Aorta (tissue), 5 donors: ENCODE data around the gene PGBD4. TPM values are rescaled to one million over a fixed set of nuclear protein-coding genes. Genes with fewer than 3 reads are reported as not detected.
"Not testable (repeated sequence)": the region's sequence is repeated elsewhere in the genome, so short reads cannot be mapped to it uniquely, and the experiment has no call there.

ENCODE experiments used
- ATAC-seq: fragments of 200-7000 bp; cut with Tn5 transposase; one replicate; pipeline ENCODE4 v1.9.1; 2022; ENCODE audit warnings: moderate library complexity; ENCODE audit not compliant: low FRiP score
- DNase-seq, 2 donors: peaks; one replicate each; pipeline ENCODE4 v3.0.0-alpha.2; 2020
- H3K27ac ChIP-seq, 2 donors: one replicate each; pipeline ENCODE4 v1.5.1; 2013; ENCODE audit warnings: low read length in 2 of 2, mild to moderate bottlenecking in 2 of 2, moderate library complexity in 2 of 2, control low read depth in 1 of 2, inconsistent platforms in 1 of 2, low read depth in 1 of 2
- H3K27me3 ChIP-seq, 2 donors: one replicate each; pipeline ENCODE4 v1.6.1; 2013; ENCODE audit warnings: control low read depth in 1 of 2, low read length in 1 of 2, mild to moderate bottlenecking in 1 of 2, moderate library complexity in 1 of 2; ENCODE audit not compliant: insufficient read depth in 2 of 2, control insufficient read depth in 1 of 2
- H3K36me3 ChIP-seq, 2 donors: one replicate each; pipeline ENCODE4 v1.6.1; 2013; ENCODE audit warnings: control low read depth in 1 of 2, low read length in 1 of 2, mild to moderate bottlenecking in 1 of 2; ENCODE audit not compliant: insufficient read depth in 2 of 2, control insufficient read depth in 1 of 2
- H3K4me1 ChIP-seq, 2 donors: one replicate each; pipeline ENCODE4 v1.6.1; 2013; ENCODE audit warnings: low read length in 2 of 2, control low read depth in 1 of 2, mild to moderate bottlenecking in 1 of 2, moderate library complexity in 1 of 2; ENCODE audit not compliant: insufficient read depth in 2 of 2, control insufficient read depth in 1 of 2
- H3K4me3 ChIP-seq, 2 donors: one replicate each; pipeline ENCODE4 v1.5.1; 2013; ENCODE audit warnings: low read length in 2 of 2, control low read depth in 1 of 2, mild to moderate bottlenecking in 1 of 2
- H3K9me3 ChIP-seq: one replicate; pipeline ENCODE4 v1.6.1; 2013; ENCODE audit warnings: mild to moderate bottlenecking, low read length; ENCODE audit not compliant: control insufficient read depth
- WGBS, 2 donors: extraction: QIAGEN DNeasy Blood & Tissue Kit; methylation state at CpG; one replicate each; pipeline ENCODE4 v1.1.7; 2013; 5-methylcytosine and 5-hydroxymethylcytosine counted together
- intact Hi-C, 2 donors: fragments of 100-400 bp; cut with DNase I; formaldehyde crosslinking; loops; one replicate each; pipeline versions ENCODE4 v1.14.2 to v1.15.0; 2022
- polyA plus RNA-seq, 2 donors: library from polyadenylated mRNA; stranded (reverse); fragments of 200-250 nt; gene quantifications; one replicate each; pipeline ENCODE4 v1.2.3, GENCODE V29; 2013
- total RNA-seq, 2 donors: library from RNA; stranded (reverse); fragmentation: NEBNext Ultra II Directional; extraction: Animal tissue kit (Norgen Biotek cat#: 25700); gene quantifications; one replicate each; pipeline ENCODE4 v1.2.1, GENCODE V29; 2021
- donor health status: healthy with polysubstance abuse.
- donor health status: Bipolar disorder and iron deficiency.
- donor health status: DM: no; HTN: no; CAD: no.
- donor health status: DM: no; HTN: no; CAD: no.
- donor health status: DM: yes; HTN: yes; CAD: no.

The PGBD4 gene
- total and polyA plus RNA-seq, 4 donors = 0.13 to 1.7 (median 1.6) TPM

- ATAC-seq = no peak
- WGBS, 2 donors = 73 to 80% methylated on average over 4 of the region's 4 CpGs
Observed at GRCh38 chr15:34119291-34119690, 17.4 kb downstream of the PGBD4 start.

GRCh38 chr15:34120420-34120819, 18.5 kb downstream of the PGBD4 start:
- H3K27me3 ChIP-seq, intact Hi-C loops, H3K4me1 ChIP-seq, H3K27ac ChIP-seq, H3K4me3 ChIP-seq, H3K9me3 ChIP-seq, DNase-seq, ATAC-seq, H3K36me3 ChIP-seq: not testable (repeated sequence)
- WGBS, 2 donors = 52 to 58% methylated on average over 2 of the region's 2 CpGs

More at GRCh38 chr15:34119291-34119690, 17.4 kb downstream of the PGBD4 start:
- intact Hi-C loops = no loop called here
- Histone ChIP-seq H3K27ac (no peak overlapping the region), H3K36me3 (no peaks in the 10 kb centered on the region), H3K9me3 (no peaks in the 10 kb centered on the region), H3K4me1 (no peaks in the 10 kb centered on the region), H3K27me3 (no peaks in the 10 kb centered on the region), H3K4me3 (no peak overlapping the region)
- no peak for DNase-seq

GRCh38 chr15:34121786-34122185, 19.9 kb downstream of the PGBD4 start:
- ATAC-seq, H3K9me3 ChIP-seq, H3K4me3 ChIP-seq, H3K27me3 ChIP-seq, H3K4me1 ChIP-seq, DNase-seq, H3K36me3 ChIP-seq, intact Hi-C loops, H3K27ac ChIP-seq: not testable (repeated sequence)
- WGBS, 2 donors = 82 to 86% methylated on average over 12 of the region's 12 CpGs

GRCh38 chr15:34122771-34123183, 20.9 kb downstream of the PGBD4 start:
- intact Hi-C loops = no loop called here
- 7 to 15% methylated on average over 6 of the region's 6 CpGs for WGBS, 2 donors
- ATAC-seq (no peak), DNase-seq (no peak)
- H3K4me3 ChIP-seq = no peak overlapping the region
- no peak overlapping the region for H3K27ac ChIP-seq
- no peaks in the 10 kb centered on the region for H3K4me1 ChIP-seq
- H3K36me3 ChIP-seq = no peaks in the 10 kb centered on the region
- H3K9me3 ChIP-seq = no peaks in the 10 kb centered on the region
- no peaks in the 10 kb centered on the region for H3K27me3 ChIP-seq

GRCh38 chr15:34124651-34125050, 22.8 kb downstream of the PGBD4 start:
- ATAC-seq (no peak), DNase-seq (no peak)
- Histone ChIP-seq H3K9me3 (no peaks in the 10 kb centered on the region), H3K4me3 (no peak overlapping the region), H3K36me3 (no peaks in the 10 kb centered on the region), H3K4me1 (no peaks in the 10 kb centered on the region), H3K27ac (no peak overlapping the region), H3K27me3 (no peaks in the 10 kb centered on the region)
- WGBS, 2 donors = 71 to 72% methylated on average over 4 of the region's 4 CpGs
- intact Hi-C loops = no loop called here

- no peak overlapping the region for H3K27ac ChIP-seq
- no peak overlapping the region for H3K4me3 ChIP-seq
- H3K36me3 ChIP-seq = no peaks in the 10 kb centered on the region
- no peaks in the 10 kb centered on the region for H3K4me1 ChIP-seq
- 27 to 36% methylated on average over 1 of the region's 1 CpG for WGBS, 2 donors
- intact Hi-C loops = no loop called here
- ATAC-seq (no peak), DNase-seq (no peak)
- H3K9me3 ChIP-seq = no peaks in the 10 kb centered on the region
- no peaks in the 10 kb centered on the region for H3K27me3 ChIP-seq
Observed at GRCh38 chr15:34125945-34126344, 24.1 kb downstream of the PGBD4 start.

- intact Hi-C loops = no loop called here
- H3K36me3 ChIP-seq = no peaks in the 10 kb centered on the region
- DNase-seq = no peak
- ATAC-seq = no peak
- H3K27me3 ChIP-seq = no peaks in the 10 kb centered on the region
- no peak overlapping the region for H3K27ac ChIP-seq
- H3K4me1 ChIP-seq = no peaks in the 10 kb centered on the region
- no peak overlapping the region for H3K4me3 ChIP-seq
- H3K9me3 ChIP-seq = no peaks in the 10 kb centered on the region
Observed at GRCh38 chr15:34126522-34126921, 24.6 kb downstream of the PGBD4 start.

- H3K36me3 ChIP-seq = no peaks in the 10 kb centered on the region
- H3K4me1 ChIP-seq = no peaks in the 10 kb centered on the region
- DNase-seq (no peak), ATAC-seq (no peak)
- H3K9me3 ChIP-seq = no peaks in the 10 kb centered on the region
- H3K27ac ChIP-seq = no peak overlapping the region
- H3K27me3 ChIP-seq = no peaks in the 10 kb centered on the region
- intact Hi-C loops = no loop called here
- H3K4me3 ChIP-seq = no peak overlapping the region
- WGBS, 2 donors = 48% methylated on average over 2 of the region's 2 CpGs
Observed at GRCh38 chr15:34128898-34129297, 27.0 kb downstream of the PGBD4 start.

- 89 to 94% methylated on average over 1 of the region's 1 CpG for whole genome bisulfite sequencing, 2 donors
Observed at GRCh38 chr15:34132881-34133280, 31.0 kb downstream of the PGBD4 start.

More at GRCh38 chr15:34132881-34133280, 31.0 kb downstream of the PGBD4 start:
- H3K27ac ChIP-seq = no peak overlapping the region
- no peak for DNase-seq
- intact Hi-C loops = no loop called here
- H3K4me1 ChIP-seq = no peaks in the 10 kb centered on the region
- H3K36me3 ChIP-seq = no peaks in the 10 kb centered on the region
- ATAC-seq = no peak
- H3K4me3 ChIP-seq = no peak overlapping the region
- no peaks in the 10 kb centered on the region for H3K27me3 ChIP-seq
- H3K9me3 ChIP-seq = no peaks in the 10 kb centered on the region
